ENCODE results near the gene ZNF607.

- no peak for TF ChIP-seq KDM1A (IDR thresholded peaks at IDR 0.05; ENCODE audit: borderline replicate concordance)
- TF ChIP-seq POLR2AphosphoS5 (IDR thresholded peaks at IDR 0.05; ENCODE audit: low read length): no peak
- no peak for TF ChIP-seq E2F4 (IDR thresholded peaks at IDR 0.05; ENCODE audit: low read depth, low read length)
- TF ChIP-seq POLR2A (IDR thresholded peaks at IDR 0.05; ENCODE audit: low read depth, low read length): no peak
- no peak for TF ChIP-seq PBX3 (IDR thresholded peaks at IDR 0.05; ENCODE audit: insufficient replicate concordance, low read depth, low read length)
- TF ChIP-seq CTCF (IDR thresholded peaks at IDR 0.05 in 2 of 3, conservative IDR thresholded peaks at IDR 0.05 in 1 of 3; ENCODE audit: control insufficient read depth in 2 of 3, extremely low read depth in 1 of 3, insufficient read depth in 1 of 3, low read depth in 3 of 3, low read length in 3 of 3): no peak
- no peak for TF ChIP-seq NRF1 (conservative IDR thresholded peaks at IDR 0.05; ENCODE audit: low read depth, low read length)
- TF ChIP-seq EP300 (IDR thresholded peaks at IDR 0.05; ENCODE audit: borderline replicate concordance in 1 of 2, control insufficient read depth in 1 of 2, low read depth in 2 of 2, low read length in 2 of 2): no peak
Observed at GRCh38 chr19:37669450-37669914, 50.1 kb downstream of the ZNF607 start.
